ENCODE measurements around the gene G6PC2. TPM values are rescaled to one million over a fixed set of nuclear protein-coding genes. Genes with fewer than 3 reads are reported as not detected.
"Not testable (repeated sequence)": the region's sequence is repeated elsewhere in the genome, so short reads cannot be mapped to it uniquely, and the experiment has no call there.

G6PC2 gene
- polyA plus RNA-seq, 5 donors, result 0.09 to 0.19 TPM; not detected in 3

DNA sequence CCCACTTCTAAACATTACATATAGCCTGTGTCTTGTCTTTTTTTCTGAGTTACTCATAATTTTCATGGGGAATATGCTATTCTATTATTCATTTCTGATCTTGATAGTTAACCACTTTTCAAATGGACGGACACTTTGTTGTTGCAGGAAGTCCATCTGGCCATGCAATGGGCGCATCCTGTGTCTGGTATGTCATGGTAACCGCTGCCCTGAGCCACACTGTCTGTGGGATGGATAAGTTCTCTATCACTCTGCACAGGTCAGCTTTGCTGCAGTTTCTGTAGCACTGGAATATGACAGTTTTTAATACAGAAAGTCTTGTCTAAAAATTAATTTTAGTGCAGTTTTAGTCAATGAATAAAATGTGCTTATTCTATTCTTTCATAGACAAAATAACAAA is 3.3 kb downstream of the G6PC2 start:
- DNase-seq, result no peak

DNA sequence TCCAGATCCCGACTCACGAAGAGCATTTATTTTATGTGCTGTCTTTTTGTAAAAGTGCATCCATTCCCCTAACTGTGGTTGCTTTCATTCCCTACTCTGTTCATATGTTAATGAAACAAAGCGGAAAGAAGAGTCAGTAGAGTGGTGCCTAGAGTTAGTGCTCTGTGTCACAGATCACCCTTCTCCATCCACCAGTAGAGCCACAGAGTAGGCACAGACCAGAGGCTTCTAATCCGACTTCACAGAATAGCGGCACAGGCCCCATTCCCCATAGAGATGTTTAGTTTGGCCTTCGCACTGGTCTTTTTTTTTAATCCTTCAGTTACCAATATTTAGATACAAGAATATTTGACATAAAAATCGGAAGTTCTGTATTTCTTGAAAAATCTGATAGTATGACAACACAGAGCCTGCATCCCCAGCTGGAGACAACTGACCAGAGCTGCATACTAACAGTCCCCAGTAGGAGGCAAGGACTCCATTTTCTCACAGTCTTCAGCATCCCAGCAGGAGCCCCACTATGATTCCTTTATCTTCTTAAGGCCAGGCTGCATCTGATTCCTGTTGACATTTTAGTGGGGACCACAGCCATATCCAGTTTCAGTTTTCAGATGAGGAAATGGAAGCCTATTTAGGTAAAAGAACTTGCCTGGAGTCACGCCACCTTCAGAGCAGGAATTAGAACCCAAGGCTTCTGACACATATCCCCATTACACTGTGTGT is 7.0 kb downstream of the G6PC2 start:
- no peak for DNase-seq

DNA sequence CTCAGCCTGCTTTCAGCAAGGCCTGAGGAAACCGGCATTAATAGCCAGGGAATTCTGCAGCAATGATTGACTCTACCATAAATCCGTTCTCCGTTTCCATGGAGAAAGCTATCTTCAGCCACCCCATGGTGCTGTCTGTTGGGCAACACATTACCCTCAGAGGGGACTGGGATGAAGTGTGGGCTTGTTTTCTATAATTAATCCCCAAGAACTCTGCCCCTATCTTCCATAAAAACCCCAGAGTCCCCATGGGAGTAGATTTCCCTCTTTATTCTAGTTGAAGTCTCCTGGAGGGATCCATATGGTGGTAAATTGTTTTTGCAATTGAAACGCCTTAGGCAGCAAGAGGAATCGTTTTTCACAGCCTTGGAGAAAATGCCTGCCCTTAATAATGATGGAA is 9.2 kb downstream of the G6PC2 start:
- no peak for DNase-seq

DNA sequence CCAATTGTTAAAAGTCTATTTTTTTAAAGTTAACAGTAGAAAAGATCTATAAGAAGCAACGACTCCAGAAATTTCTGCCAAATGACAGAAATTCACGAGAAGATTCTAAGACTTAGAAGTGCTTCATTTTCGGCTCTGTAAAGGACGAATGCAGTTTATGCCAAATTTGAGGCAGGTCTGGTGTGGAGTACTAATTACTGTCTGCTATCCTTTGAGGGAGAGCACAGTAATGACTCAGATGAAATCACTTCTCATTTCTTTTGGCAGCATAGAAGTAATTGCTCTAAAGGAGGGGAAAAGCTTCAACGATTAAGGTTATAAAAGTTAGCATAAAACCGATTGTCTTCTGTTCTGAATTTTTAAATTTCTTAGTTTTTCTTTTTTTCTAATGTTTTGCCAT is 11.4 kb downstream of the G6PC2 start:
- no peak for DNase-seq

DNA sequence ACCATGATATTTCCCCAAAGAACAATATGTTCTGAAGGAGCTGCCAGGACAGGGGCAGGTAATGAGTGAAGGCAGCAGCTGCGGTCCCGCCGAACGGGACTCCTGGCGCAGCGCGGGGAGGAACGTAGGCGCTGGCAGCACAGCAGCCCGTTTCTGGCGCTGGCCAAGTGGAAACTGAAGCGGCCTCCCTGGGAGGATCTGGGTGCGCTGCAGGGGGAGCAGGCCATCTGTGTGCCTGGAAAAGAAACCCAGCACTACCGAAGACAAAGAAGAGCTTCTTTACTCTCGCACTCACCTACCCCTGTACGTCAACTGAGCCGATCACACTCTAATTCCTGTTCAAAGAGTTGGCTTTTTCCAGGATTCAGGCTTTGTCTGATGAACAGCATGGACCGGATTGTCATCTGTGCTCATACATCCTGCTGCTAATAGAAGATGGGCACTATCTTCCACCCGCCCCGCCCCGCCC is 11.8 kb downstream of the G6PC2 start:
- no peak for DNase-seq

DNA sequence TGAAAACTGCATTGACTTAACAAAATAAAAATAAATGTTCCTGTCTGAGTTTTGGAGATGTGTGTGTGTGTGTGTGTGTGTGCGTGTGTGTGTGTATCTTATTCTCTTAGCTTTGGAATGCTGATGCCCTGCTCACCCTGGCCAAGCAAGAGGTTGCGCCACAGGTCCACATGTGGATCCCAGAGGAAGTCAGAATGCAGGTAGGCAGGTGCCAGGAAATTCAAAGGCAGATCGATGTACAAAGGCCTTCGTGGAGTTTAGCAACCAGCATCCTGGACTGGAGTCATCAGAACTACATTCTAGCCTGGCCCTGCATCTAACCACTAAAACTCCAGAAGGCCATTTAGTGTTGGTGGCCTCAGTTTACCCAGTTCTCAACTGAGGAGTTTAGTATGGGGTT is 12.4 kb downstream of the G6PC2 start:
- DNase-seq, result no peak

DNA sequence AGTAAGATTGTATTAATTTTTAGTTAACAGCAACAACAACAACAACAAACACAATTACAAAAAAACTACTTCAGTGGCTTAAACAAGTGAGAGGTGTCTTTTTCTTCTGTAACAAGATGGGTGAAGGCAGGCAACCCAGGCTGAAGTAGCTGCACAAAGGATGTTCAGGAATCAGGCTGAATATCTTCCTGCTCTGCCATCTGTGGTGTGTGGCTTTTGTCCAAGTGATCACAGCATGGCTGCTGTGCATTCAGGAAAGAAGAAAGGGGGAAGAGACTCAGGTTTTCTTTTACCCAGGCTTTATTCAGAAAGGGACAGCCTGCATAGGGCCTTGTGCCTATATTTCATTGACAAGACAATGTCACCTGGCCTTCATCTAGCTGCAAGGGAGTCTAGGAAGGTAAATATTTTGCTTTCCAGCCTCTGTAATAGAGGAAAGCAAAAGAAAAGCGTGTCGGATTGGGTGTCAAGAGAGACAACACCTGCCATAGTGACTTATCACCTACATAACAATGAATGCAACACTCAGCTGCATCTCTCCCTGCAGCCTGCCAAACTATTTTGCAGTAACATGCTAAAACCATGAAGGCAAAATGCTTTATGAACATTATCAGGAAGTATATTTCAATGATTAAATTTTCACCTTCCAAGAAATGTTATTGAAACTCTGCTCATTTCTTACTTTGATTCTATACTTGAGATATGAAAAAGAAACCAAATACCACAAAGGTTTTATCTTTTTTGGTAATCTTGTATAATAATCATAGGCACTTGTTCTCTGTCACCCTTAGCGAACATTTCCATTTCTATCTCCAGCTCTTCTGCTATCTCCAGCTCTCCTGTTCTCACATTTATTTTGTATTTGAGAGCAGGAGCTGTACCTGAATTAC is 14.6 kb downstream of the G6PC2 start:
- no peak for DNase-seq

DNA sequence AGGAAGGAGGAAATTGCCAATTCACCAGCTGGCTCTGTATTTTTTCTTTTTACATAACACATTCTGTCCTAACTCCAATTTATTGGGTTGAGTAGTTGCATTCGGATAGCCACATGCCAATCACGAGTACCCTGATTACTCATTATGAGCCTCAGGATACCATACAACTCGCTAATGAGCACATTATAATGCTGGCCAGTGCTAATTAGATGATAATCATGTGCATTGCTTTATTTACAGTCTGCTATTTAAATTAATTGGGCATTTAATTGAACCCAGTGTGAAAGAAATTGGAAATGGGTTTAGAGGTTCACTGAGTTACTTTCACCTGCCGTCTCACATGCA is 15.2 kb downstream of the G6PC2 start:
- DNase-seq, result no peak

DNA sequence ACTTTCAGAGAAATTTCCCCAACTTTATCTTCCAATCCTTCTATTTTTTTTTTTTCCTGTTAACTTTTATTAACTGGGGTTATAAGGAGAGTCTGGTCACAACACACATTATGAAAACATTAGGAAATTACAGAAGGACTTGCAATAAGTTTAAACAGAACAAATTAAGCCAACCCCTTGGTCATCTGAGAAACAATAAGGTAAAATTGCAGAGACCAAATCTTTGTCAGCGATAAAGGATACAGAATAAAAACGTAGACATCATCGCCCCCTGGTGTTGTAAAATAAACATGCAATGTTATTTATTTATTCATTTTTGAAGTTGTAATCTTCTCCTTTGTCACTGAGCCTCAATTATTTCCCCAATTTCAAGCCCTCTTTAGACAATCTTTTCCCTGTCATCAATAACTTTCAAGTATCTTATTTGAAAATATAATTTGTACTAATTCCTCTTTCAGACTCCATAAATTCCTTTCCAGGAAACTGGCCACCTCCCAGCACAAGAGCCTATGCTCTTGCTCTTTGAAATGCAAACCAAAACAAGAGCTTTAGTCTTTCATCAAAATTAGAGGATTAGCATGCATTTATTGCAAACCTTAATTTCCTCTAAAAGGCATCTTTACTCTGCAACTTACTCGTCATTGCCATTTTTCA is 19.5 kb downstream of the G6PC2 start:
- peak in 1 of 2 donors; percentile 12 for DNase-seq

DNA sequence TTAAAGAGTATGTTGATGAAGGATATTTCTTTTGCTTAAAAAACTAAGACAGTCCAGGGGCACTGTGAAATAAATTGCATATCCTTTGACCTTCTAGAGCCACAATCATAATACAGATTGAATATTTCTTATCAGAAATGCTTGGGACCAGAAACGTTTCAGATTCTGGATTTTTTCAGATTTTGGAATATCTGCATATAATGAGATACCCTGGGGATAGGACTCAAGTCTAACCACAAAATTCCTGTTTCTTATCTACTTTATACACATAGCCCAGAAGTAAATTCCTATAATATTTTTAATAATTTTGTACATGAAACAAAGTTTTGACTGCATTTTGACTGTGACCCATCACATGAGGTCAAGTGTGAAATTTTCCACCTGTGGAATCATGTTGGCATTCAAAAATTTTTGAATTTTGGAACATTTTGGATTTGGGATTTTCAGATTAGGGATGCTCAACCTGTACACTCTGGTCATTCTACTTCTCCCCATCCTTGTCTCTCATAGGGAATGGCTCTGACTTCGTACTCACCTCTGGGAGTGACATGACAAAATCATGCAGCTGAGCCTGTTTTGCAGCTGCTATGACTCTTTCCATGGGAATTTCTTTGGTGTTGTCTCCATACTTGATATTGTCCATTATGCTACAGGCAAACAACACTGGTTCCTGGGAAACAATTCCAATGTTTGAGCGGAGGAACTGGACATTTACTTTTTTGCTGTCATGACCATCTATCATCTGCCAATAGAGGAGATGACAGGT is 25.7 kb downstream of the G6PC2 start:
- DNase-seq, result no peak

DNA sequence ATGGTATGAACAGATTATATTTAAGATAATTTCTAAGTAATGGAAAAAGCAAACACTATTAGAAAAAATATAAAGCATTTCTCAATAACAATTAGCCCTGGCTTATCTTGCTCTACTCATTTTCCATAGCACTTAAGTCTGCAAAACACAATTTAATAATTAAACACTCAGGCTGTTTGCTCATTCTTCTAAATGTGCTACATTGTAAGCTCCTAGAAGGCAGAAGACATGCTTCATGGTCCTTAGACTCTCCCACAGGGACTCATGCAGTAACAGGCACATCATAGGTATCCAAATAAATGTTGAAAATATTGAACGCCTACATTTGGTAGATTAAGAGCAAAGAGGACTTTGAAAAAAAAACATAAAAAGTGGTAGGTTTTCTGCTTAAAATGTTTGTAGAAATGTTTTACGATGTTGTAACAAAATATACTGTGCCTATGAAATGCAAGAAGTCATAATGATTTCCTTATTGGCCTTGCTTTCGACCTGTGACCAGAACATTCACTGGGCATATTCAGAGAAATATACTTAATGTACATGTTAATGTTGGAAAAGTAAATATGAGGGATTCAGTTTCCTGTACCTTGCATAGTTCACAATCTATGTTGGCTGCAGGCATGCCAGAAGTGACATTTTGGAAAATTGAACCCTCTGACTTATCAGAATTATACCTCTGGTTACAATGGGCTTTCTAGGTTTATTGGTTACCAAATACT is 27.2 kb downstream of the G6PC2 start:
- DNase-seq, result no peak

DNA sequence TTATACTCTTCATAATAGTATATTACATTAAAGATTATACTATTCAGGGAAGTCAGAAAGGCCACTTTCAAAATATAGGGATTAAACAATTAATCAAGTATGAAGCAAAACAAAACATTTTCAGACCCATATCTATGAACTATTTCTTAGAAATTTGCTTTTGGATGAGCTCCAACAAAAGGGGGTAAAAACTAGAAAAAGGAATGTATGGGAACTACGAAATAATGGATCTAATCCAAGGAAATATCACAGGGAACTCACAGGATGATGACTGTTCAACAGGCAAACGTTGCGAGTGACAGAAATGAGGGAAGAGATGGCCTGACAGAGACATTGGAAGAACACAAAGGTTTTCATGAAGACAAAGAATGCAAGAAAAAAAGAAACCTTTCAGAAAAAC is 27.9 kb downstream of the G6PC2 start:
- DNase-seq, result no peak

DNA sequence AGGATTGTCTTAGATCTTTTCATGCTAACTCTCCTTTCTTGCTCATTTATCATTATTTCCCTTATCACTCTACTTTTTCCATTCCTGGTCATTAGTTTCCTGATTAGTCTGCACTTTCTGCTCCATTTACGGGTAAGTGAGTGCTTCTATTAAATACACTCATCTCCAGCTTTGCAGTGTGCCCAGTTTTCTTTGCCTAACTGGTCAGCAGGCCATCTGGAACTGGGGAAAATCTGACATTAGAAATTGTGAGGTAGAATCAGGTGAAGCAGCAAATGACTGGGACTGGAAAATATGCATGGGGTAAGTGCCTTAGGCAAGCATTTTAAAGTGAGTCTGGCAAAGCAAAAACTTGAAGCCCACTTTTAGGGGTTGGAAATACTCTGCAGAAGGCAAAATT is 29.2 kb downstream of the G6PC2 start:
- DNase-seq, result no peak

DNA sequence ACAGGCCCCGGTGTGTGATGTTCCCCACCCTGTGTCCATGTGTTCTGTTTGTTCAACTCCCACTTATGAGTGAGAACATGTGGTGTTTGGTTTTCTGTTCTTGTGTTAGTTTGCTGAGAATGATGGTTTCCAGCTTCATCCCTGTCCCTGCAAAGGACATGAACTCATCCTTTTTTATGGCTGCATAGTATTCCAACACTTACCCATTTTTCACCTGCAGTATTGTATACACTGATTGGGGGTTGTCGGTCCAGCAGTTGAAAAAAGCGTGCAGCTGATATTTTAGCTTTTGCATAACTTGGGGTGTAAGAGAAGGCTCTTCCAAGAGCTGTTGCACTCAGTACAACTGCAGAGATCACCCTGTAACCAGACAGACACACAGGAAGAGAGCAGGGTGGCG is 31.1 kb downstream of the G6PC2 start:
- not testable (repeated sequence) for DNase-seq

DNA sequence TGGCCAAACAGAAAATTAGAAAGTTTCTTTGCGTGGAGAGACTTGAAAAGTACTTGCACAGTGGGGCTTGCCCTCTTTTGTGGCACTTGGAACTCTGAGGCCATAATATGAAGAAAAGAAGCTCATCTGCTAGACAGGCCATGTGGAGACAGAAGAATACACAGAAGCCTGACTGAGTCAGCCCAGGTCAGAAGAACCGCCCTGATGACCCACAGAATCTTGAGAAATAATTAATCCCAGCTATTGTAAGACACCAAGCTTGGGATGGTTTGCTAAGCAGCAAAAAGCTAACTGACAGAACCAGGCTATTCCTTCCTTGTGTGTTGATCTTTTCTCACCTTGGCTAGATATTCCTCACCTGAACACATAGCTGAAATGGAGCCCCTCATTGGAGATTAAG is 33.7 kb downstream of the G6PC2 start:
- no peak for DNase-seq

DNA sequence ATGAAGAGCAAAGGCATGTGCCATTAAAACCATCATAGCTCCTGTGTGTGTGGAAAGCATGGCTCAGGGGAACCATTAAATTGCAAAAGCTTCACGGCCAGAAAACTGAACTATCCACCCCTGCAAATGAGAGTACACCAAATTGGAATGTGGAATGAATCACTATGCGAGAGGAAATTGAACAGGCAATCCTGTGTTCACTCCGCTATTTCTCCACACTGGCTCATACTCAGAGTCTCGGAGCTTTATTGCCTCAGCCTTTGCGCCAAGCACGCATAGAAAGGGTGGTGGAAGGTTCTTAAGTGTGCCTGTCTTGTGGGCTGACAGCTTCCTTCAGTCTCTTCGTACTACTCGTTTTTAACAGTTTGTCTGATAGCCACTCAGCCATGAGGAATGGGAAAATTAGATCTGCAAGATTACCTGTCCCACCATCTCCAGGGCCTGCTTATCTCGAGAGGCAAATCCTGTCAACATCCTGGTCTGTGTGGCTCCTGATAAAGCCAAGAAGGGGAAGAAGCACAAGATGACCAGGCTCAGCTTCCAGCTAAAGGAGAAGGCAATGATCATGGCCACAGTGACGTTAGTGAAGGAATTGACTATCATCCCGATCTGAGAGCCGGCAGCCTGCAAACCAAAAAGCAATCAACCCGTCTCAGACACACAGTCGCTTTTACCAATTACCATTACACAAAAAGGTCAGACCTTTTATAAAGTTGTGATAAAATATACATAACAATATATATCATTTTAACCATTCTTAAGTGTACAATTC is 34.9 kb downstream of the G6PC2 start:
- no peak for DNase-seq

DNA sequence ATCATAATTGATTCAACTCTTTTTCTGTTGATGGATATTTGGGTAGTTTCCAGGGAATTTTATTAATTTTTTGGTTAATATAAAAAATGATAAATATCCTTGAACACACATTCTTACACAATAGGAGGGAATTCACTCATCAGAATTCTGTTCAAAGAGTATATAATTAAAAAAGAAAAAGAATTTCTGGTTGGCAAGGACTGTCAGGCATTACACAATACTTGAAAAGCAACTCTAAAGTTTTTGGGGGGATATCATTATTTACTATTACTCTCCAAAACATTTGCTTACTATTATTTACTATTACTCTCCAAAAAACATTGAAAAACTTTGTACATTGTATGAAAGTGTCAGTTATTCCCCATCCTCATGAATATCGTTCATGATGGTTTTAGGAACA is 38.0 kb downstream of the G6PC2 start:
- DNase-seq, result no peak

DNA sequence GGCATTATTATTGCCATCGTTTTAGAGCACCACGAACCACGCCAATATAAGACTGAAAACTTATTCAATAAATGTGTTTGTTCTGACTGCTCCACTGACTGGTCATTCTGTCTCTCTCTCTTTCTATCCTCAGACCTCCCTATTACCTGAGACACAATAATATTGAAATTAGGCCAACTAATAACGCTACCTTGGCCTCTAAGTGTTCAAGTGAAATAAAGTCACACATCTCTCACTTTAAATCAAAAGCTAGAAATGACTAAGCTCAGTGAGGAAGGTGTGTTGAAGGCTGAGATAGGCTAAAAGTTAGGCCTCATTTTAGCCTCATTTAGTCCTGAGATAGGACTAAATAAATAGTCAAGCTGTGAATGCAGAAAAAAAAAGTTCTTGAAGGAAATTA is 38.8 kb downstream of the G6PC2 start:
- no peak for DNase-seq

DNA sequence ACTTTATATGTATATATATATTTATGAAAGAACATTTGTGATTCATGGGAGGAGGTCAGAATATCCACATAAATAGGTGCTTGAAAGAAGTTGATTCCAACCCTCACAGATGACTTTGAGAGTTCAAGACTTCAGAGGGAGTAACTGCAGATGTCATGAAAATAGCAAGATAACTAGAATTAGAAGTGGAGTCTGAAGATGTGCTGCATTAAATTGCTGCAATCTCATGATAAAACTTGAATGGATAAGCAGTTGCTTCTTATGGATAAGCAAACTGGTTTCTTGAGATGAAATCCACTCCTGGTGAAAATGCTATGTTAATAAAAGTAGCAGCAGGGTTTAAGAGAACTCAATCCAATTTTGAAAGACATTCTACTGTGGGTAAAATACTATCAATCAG is 40.2 kb downstream of the G6PC2 start:
- no peak for DNase-seq

DNA sequence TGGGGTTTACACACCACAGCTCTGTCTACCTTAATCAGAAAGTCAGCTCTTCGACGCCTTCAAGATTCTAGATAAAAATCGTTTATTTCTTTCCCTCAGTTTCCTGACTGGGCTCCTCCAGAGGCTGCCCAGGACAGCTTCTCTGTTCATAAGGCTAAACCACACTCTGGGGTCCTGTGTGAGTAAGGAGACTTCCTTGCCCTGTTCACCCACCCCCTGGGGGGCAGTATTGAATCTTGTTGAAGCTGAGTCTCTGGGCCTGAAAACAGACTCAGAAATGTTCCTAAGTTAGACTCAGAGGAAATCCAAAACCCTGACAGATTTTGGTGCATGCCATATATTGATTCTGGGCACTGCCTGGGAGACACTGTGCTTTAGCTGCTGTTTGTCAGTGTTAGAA is 43.0 kb downstream of the G6PC2 start:
- DNase-seq, result no peak

DNA sequence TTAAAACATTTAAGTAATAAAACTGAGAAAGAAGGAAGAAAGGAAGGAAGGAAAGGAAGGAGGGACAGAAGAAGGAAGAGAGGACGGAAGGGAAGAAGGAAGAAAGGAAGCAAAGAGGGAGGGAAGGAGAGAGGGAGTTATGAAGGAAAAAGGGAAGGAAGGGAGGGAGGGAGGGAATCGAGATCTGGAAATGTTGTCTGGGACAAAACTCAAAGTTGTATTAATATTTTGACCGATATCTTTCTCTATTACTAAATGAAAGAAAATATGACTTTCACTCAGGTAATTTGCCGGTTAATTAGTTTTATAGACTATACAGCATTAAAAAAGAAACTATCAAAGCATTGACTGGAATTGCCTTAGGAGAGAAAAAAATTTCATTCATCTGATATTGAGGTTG is 44.4 kb downstream of the G6PC2 start:
- DNase-seq, result no peak
